Measurements from ENCODE around the gene ANKMY2.

ANKMY2 gene

DNA sequence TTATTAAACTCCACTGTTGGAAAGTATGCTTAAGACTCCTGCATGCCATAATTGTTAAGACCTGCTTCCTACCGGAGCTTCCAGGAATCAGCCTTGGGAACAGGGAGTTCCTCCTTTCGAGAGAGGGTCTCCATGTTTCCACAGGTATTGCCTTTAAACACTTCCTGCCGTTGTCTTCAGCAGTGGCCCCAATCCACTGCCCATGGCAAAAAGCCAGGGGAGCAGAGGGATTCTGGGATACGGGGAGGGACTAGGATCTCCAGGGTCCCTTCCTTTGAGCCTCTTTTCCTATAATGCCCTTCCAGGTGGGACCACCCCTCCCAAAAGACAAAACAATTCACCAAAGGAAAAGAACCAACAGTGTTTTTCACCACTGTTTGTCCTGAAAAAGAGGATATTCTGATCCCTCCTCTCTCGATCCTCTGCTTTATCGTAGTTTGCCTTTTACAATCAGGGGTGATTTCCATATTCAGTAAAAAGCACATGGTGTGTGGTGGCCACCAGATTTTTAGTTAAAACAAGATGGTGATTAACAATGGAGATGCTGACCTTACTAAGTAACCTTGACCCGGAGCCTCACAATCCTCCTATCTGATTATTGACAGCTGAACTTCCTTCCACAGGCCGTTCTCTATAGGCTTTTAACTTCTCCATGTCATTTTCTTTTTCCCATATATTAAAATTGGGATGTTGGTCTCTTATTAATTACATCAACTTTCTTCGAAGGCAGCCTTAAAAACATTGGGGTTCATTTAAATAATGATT is 82.9 kb downstream of the ANKMY2 start:
- TF ChIP-seq, protein P1, sequence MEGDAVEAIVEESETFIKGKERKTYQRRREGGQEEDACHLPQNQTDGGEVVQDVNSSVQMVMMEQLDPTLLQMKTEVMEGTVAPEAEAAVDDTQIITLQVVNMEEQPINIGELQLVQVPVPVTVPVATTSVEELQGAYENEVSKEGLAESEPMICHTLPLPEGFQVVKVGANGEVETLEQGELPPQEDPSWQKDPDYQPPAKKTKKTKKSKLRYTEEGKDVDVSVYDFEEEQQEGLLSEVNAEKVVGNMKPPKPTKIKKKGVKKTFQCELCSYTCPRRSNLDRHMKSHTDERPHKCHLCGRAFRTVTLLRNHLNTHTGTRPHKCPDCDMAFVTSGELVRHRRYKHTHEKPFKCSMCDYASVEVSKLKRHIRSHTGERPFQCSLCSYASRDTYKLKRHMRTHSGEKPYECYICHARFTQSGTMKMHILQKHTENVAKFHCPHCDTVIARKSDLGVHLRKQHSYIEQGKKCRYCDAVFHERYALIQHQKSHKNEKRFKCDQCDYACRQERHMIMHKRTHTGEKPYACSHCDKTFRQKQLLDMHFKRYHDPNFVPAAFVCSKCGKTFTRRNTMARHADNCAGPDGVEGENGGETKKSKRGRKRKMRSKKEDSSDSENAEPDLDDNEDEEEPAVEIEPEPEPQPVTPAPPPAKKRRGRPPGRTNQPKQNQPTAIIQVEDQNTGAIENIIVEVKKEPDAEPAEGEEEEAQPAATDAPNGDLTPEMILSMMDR (IDR thresholded peaks at IDR 0.05; ENCODE audit: borderline replicate concordance, insufficient read depth, low read depth, low read length), result no peak
- no peak overlapping the region for H3K4me3 ChIP-seq (ENCODE audit: low read depth, low read length)

DNA sequence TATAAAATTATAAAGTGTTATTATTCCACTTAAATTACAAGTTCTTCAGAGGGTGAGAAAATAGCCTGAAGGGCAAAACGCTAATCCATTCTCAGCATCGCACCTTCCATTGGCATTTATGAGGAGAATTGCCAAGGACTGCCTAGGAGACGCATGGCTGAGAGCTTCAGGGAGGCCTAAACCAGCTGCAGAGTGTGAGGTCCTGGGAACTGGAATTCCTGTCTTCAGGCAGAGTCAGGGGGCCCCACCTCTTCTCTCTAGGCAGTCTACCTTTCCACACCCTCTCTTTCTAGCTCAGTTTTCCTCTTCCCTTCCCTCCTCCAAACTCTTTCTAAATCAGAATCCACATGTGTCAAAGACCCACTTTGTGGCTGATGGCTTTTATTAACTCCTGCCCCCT is 83.6 kb downstream of the ANKMY2 start:
- TF ChIP-seq, protein P1 (IDR thresholded peaks at IDR 0.05; ENCODE audit: borderline replicate concordance, insufficient read depth, low read depth, low read length), result no peak
- no peak overlapping the region for H3K4me3 ChIP-seq (ENCODE audit: low read depth, low read length)

DNA sequence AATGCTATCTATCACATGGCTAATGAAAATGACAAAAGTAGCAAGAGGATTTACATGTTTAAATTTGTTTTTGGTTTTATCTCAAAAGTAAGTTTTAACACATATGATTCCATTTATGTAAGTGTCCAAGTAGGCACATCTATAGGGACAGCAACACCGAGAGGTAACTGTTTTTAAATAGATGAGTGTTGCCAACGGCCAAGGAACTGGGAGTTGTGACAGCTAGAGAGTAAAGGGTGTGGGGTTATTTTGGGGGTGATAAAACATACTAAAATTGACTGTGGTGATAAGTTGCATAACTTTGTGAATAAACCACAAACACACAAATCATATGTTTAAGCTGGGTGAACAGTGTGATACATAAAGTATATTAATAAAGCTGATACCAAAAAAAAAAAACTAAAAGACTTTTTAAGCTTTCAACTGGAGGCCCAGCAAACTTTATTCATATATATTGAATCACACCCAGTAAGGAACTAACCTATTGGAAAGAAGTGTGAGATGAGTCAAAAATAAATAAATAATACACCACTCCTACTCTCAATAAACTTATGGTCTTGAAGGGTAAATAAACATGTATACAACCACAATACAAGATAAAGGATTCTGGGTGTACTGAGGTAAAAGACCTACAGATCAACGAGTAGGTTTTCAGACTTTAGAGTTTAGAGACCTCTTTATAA is 85.9 kb downstream of the ANKMY2 start:
- TF ChIP-seq, protein P1 (IDR thresholded peaks at IDR 0.05; ENCODE audit: borderline replicate concordance, insufficient read depth, low read depth, low read length), result no peak
- H3K4me3 ChIP-seq (ENCODE audit: low read depth, low read length), result no peak overlapping the region

DNA sequence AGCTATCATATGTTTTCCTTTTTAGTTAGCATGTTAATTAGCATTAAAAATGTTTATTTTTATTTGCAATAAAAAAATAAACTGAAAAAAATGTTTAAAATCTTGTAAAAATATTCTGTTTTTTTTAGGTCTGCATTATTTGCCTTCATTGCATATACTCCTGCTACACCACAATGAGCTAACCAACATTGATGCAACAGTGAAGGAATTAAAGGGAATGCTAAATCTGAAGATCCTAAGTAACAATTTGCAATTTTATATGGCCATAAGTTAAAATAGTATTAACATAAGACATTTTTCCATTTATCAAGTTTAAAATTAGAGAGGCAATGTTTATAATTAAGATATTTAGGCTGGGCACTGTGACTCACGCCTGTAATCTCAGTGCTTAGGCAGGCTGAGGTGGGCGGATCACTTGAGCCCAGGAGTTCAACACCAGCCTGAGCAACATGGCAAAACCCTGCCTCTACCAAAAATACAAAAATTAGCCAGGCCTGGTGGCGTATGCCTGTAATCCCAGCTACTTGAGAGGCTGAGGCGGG is 86.7 kb downstream of the ANKMY2 start:
- TF ChIP-seq, protein P1 (IDR thresholded peaks at IDR 0.05; ENCODE audit: borderline replicate concordance, insufficient read depth, low read depth, low read length), result no peak
- H3K4me3 ChIP-seq (ENCODE audit: low read depth, low read length), result no peak overlapping the region

DNA sequence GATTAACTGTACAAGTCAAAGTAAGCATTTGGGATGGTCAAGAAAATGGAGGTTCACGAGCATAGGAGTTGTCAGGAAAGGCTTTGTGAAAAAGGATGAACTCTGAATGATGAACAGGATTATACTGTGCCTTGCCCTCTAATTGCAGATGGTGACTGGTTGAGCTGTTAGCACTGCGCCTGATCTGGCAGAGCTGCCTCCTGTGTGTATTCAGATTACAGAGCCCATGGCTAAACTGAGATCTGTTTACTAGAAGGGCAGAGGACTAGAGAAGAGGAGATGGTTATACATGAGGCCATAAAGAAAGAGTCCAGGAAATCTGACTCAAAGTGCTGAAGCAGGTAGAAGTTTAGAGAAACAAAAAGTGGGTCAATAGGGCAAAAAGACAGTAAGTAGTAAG is 89.2 kb downstream of the ANKMY2 start:
- H3K4me3 ChIP-seq (ENCODE audit: low read depth, low read length), result no peak overlapping the region
- TF ChIP-seq, protein P1 (IDR thresholded peaks at IDR 0.05; ENCODE audit: borderline replicate concordance, insufficient read depth, low read depth, low read length), result no peak

DNA sequence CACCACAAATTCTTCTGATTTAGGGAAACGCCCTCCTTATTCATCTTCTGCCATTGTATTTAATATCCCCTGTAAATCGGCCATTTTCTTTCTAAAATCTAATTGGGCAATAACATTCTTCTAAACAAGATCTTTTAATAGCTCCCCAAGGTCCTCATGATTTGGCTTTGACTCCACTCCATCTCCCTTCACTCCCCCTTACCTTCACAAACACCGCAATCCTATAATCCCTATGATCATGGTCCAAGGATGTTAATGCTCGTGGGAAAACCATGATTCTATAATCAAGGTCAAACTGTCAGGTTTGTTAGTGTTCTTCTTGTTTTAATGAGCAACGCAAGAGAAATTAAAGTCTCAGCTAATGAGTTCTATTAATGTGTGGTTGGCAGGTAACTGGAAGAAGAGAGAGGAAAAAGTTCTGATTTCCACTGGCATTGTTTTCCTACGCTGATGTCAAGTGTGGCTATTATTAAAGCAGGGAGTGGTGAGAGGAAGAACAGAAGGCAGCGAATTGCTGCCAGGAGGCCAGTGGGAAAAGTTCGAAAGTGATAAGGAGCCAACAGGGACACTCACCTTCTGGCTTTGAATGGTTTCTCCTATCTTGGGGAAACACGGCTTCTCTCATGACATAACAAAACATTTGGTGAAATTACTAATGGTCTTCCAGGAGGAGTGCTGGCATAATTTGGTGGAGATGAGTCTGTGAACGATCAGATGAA is 90.9 kb downstream of the ANKMY2 start:
- no peak overlapping the region for H3K4me3 ChIP-seq (ENCODE audit: low read depth, low read length)
- TF ChIP-seq, protein P1 (IDR thresholded peaks at IDR 0.05; ENCODE audit: borderline replicate concordance, insufficient read depth, low read depth, low read length), result no peak
